OCI-LY3 (cell line): Measurements from ENCODE around the gene HCFC1.

Source experiments
- H2AFZ ChIP-seq: fragments of 200-600, 300-600 bp; shearing (Covaris generic); 2 replicates; pipeline ENCODE4 v1.6.0; 2014; ENCODE audit warnings: antibody characterized with exemption, low read depth, low read length
- H3K27ac ChIP-seq: fragments of 200-600, 300-600 bp; sonication (generic); 2 replicates; pipeline ENCODE4 v1.5.1; 2014; ENCODE audit warnings: mild to moderate bottlenecking, low read length, moderate library complexity, mixed read lengths
- H3K27me3 ChIP-seq: fragments of 200-600, 300-600 bp; sonication (generic); 2 replicates; pipeline ENCODE4 v1.6.1; 2014; ENCODE audit warnings: low read depth, low read length, mixed read lengths
- H3K36me3 ChIP-seq: fragments of 200-600, 300-600 bp; sonication (generic); replicated peaks from 2 replicates; pipeline ENCODE3; 2014; ENCODE audit warnings: low read depth, low read length, mixed read lengths
- H3K4me1 ChIP-seq: fragments of 300-600, 200-600 bp; sonication (generic); 2 replicates; pipeline ENCODE4 v1.6.1; 2014; ENCODE audit warnings: low read length, mixed read lengths
- H3K4me2 ChIP-seq: fragments of 200-600, 300-600 bp; sonication (generic); 2 replicates; pipeline ENCODE4 v1.6.1; 2014; ENCODE audit warnings: low read length, mixed read lengths
- H3K4me3 ChIP-seq: fragments of 300-600, 200-600 bp; sonication (generic); 2 replicates; pipeline ENCODE4 v1.5.1; 2014; ENCODE audit warnings: antibody characterized with exemption, mild to moderate bottlenecking, low read length, moderate library complexity
- H3K79me2 ChIP-seq: fragments of 300-600, 200-600 bp; shearing (Covaris generic); 2 replicates; pipeline ENCODE4 v1.6.1; 2014; ENCODE audit warnings: mild to moderate bottlenecking, low read length, mixed read lengths
- H3K9ac ChIP-seq: fragments of 300-600, 200-600 bp; shearing (Covaris generic); 2 replicates; pipeline ENCODE4 v1.6.0; 2014; ENCODE audit warnings: mild to moderate bottlenecking, low read length, moderate library complexity
- H3K9me3 ChIP-seq: fragments of 200-600, 300-600 bp; shearing (Covaris generic); 2 replicates; pipeline ENCODE4 v1.6.1; 2014; ENCODE audit warnings: low read length, mixed read lengths; ENCODE audit not compliant: insufficient read depth
- H4K20me1 ChIP-seq: fragments of 200-600, 300-600 bp; sonication (generic); 2 replicates; pipeline ENCODE4 v1.6.1; 2016; ENCODE audit warnings: low read length, mixed read lengths; ENCODE audit not compliant: insufficient read depth
- EZH2phosphoT487 ChIP-seq: fragments of 200-600 bp; shearing (Covaris generic); IDR thresholded peaks from 2 replicates; pipeline ENCODE4 v1.6.1; 2018; ENCODE audit warnings: antibody characterized with exemption, mixed run types, low read depth
- TF ChIP-seq, protein P1 (sequence below): fragments of 200-600, 300-600 bp; sonication (generic); IDR thresholded peaks from 2 replicates; pipeline ENCODE4 v1.5.1; 2014; ENCODE audit warnings: antibody characterized with exemption, low read length, low read depth

HCFC1 gene

DNA sequence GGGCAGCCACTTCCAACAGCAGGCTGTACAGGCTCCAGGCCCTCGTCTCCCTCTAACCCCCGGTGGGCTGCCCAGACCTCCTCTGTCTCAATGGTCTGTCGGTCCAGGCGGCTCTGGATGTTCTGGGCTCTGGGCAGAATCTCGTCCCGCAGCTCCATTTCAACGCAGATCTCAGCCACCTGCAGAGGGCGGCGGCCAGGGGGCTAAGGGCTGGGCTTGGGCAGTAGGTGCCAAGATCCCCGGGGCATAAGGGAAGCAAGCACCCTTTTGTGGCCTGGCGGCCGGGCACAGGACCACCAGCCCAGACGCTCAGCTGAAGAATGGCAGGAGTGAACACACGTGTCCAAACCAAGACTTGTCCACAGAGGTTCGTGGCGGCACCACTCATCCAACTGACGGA is 57.9 kb downstream of the HCFC1 start:
- Histone ChIP-seq H4K20me1 (no peaks in the 10 kb centered on the region), H3K27ac (no peak overlapping the region), H2AFZ (no peak overlapping the region), H3K4me2 (no peak overlapping the region), H3K9me3 (no peaks in the 10 kb centered on the region), H3K9ac (no peak overlapping the region), H3K27me3 (no peaks in the 10 kb centered on the region), H3K36me3 (peaks cover 24% of the 10 kb centered on the region), H3K4me1 (no peaks in the 10 kb centered on the region), H3K79me2 (no peaks in the 10 kb centered on the region; the same call in 1 of the 2 replicates), H3K4me3 (no peak overlapping the region)
- TF ChIP-seq, protein P1, sequence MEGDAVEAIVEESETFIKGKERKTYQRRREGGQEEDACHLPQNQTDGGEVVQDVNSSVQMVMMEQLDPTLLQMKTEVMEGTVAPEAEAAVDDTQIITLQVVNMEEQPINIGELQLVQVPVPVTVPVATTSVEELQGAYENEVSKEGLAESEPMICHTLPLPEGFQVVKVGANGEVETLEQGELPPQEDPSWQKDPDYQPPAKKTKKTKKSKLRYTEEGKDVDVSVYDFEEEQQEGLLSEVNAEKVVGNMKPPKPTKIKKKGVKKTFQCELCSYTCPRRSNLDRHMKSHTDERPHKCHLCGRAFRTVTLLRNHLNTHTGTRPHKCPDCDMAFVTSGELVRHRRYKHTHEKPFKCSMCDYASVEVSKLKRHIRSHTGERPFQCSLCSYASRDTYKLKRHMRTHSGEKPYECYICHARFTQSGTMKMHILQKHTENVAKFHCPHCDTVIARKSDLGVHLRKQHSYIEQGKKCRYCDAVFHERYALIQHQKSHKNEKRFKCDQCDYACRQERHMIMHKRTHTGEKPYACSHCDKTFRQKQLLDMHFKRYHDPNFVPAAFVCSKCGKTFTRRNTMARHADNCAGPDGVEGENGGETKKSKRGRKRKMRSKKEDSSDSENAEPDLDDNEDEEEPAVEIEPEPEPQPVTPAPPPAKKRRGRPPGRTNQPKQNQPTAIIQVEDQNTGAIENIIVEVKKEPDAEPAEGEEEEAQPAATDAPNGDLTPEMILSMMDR: no peak
- TF ChIP-seq EZH2phosphoT487: no peak

DNA sequence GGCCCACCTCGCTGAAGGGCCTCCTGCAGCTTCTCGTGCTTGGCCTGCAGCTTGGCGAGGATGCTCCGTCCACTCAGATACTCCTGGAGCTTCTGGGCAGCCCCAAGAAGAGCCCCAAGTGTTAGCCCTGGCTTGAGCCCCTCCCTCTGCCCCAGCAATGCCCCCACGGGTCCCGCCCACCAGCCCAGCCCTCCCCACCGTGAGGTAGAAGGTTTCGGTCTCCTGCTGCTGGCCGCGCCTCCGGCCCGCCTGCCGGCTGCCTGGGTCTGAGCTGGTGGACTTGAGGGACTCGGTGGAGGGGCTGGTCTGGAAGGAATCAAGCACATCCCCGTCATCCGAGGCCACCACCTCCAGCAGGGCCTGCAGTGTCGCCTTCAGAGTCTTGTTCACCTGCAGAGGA is 58.4 kb downstream of the HCFC1 start:
- Histone ChIP-seq H3K9me3 (no peaks in the 10 kb centered on the region), H3K27me3 (no peaks in the 10 kb centered on the region), H3K4me1 (no peaks in the 10 kb centered on the region), H3K27ac (no peak overlapping the region), H3K36me3 (peaks cover 24% of the 10 kb centered on the region), H2AFZ (no peak overlapping the region), H4K20me1 (no peaks in the 10 kb centered on the region), H3K4me3 (no peak overlapping the region), H3K79me2 (no peaks in the 10 kb centered on the region; the same call in 1 of the 2 replicates), H3K9ac (no peak overlapping the region), H3K4me2 (no peak overlapping the region)
- TF ChIP-seq EZH2phosphoT487: no peak
- TF ChIP-seq, protein P1: no peak

DNA sequence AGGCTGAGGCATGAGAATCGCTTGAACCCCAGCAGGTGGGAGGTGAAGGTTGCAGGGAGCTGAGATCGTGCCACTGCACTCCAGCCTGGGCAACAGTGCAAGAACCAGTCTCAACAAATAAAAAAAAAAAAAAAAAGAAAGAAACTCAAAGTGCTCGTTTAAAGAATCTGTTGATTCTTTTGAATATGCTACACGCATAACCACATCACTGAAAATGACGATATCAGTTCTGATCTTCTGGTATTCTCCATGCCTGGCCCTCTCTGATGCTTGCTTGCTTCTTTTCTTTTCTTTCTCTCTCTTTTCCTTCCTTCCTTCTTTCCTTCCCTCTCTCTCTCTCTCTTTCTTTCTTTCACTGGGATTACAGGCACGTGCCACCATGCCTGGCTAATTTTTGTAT is 59.8 kb downstream of the HCFC1 start:
- H2AFZ ChIP-seq: no peak overlapping the region
- H3K4me3 ChIP-seq: no peak overlapping the region
- no peak overlapping the region for H3K9ac ChIP-seq
- H3K27me3 ChIP-seq: no peaks in the 10 kb centered on the region
- H3K4me1 ChIP-seq: no peaks in the 10 kb centered on the region
- no peaks in the 10 kb centered on the region; the same call in 1 of the 2 replicates for H3K79me2 ChIP-seq
- no peak overlapping the region for H3K27ac ChIP-seq
- no peak for TF ChIP-seq EZH2phosphoT487
- no peak overlapping the region for H3K4me2 ChIP-seq
- no peaks in the 10 kb centered on the region for H3K9me3 ChIP-seq
- peaks cover 22% of the 10 kb centered on the region for H3K36me3 ChIP-seq
- no peaks in the 10 kb centered on the region for H4K20me1 ChIP-seq

DNA sequence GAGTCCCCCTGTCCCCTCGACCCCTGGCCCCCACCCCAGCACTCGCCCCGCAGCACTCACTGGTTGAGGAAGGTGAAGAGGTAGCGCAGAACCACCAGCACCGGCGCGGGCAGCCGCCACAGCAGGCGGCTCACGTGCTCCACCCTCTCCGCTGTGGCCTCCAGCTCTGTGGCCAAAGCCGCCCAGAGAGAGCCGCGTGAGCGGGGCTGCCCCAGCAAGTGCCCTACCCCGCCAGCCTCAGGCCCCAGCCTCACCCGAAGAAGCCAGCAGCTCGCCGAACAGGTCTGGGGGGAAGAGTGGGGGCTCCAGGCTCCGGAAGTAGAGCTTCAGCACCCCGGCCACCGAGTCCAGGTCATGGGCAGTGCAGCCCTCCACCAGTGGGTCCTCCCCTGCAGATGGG is 61.2 kb downstream of the HCFC1 start:
- no peaks in the 10 kb centered on the region for H3K9me3 ChIP-seq
- TF ChIP-seq, protein P1: no peak
- no peak for TF ChIP-seq EZH2phosphoT487
- H3K4me2 ChIP-seq: no peak overlapping the region
- no peaks in the 10 kb centered on the region for H3K79me2 ChIP-seq
- no peaks in the 10 kb centered on the region for H4K20me1 ChIP-seq
- no peak overlapping the region for H3K4me3 ChIP-seq
- H3K36me3 ChIP-seq: peaks cover 13% of the 10 kb centered on the region
- H3K9ac ChIP-seq: no peak overlapping the region
- H2AFZ ChIP-seq: no peak overlapping the region
- H3K27me3 ChIP-seq: no peaks in the 10 kb centered on the region
- no peak overlapping the region for H3K27ac ChIP-seq
- no peaks in the 10 kb centered on the region for H3K4me1 ChIP-seq

DNA sequence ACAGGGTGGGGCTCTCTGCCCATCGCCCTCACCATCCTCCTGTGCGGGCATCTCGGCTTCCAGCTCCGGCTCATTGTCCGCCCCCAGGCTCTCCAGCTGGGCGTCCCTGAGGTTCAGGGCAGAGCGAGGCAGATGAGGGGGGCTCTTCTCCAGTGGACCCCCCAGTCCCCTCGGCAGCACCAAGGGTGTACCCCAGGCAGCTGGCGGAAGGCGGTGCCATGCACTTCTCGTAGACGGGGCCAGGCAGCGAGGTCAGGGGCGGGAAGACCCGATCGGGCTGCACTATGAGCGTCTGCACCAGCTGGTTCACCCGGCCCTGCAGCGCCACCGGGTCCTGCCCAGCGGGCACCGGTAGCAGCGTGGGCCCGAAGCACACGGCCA is 61.6 kb downstream of the HCFC1 start:
- no peaks in the 10 kb centered on the region for H3K9me3 ChIP-seq
- no peak overlapping the region for H3K4me3 ChIP-seq
- H3K4me2 ChIP-seq: no peak overlapping the region
- TF ChIP-seq, protein P1: no peak
- TF ChIP-seq EZH2phosphoT487: no peak
- H3K36me3 ChIP-seq: peaks cover 13% of the 10 kb centered on the region
- no peaks in the 10 kb centered on the region for H4K20me1 ChIP-seq
- H2AFZ ChIP-seq: no peak overlapping the region
- H3K27ac ChIP-seq: no peak overlapping the region
- no peaks in the 10 kb centered on the region for H3K27me3 ChIP-seq
- no peaks in the 10 kb centered on the region; the same call in 1 of the 2 replicates for H3K4me1 ChIP-seq
- no peaks in the 10 kb centered on the region for H3K79me2 ChIP-seq
- no peak overlapping the region for H3K9ac ChIP-seq
